OCI-LY7 (cell line): Measurements from ENCODE around the gene IQCH. TPM values are rescaled to one million over a fixed set of nuclear protein-coding genes. Genes with fewer than 3 reads are reported as not detected.

Source experiments
- BruUV-seq: library from RNA; stranded (reverse); fragments of 400-500 nt; replicated peaks from 2 replicates; lab custom pipeline; 2021; lab: Mats Ljungman, UMichigan
- CTCF ChIA-PET: fragments of 300-600 bp; sonication (Branson Sonifier 250); formaldehyde crosslinking; loops from one replicate; lab custom pipeline; 2022; ENCODE audit warnings: antibody characterized with exemption; ENCODE audit not compliant: unreplicated experiment; lab: Charles Lee
- POLR2A ChIA-PET: fragments of 300-600 bp; sonication (Branson Sonifier 250); formaldehyde crosslinking; loops from one replicate; lab custom pipeline; 2022; ENCODE audit warnings: antibody characterized with exemption; lab: Charles Lee
- DNase-seq: peaks from one replicate; pipeline ENCODE4 v3.0.0-alpha.2; 2015; ENCODE audit warnings: low spot score
- H2AFZ ChIP-seq: fragments of 200-600 bp; sonication (generic), shearing (Covaris generic); 2 replicates; pipeline ENCODE4 v1.6.1; 2014; ENCODE audit warnings: mild to moderate bottlenecking, antibody characterized with exemption, low read length, moderate library complexity
- H3K27ac ChIP-seq: fragments of 200-600 bp; sonication (generic); 2 replicates; pipeline ENCODE4 v1.5.1; 2014; ENCODE audit warnings: mixed run types, low read depth, mild to moderate bottlenecking, moderate library complexity, low read length, inconsistent platforms; ENCODE audit not compliant: poor library complexity, severe bottlenecking
- H3K36me3 ChIP-seq: fragments of 200-600 bp; sonication (generic); 2 replicates; pipeline ENCODE4 v1.6.1; 2014; ENCODE audit warnings: mild to moderate bottlenecking, antibody characterized with exemption, low read length, moderate library complexity, mixed read lengths; ENCODE audit not compliant: insufficient read depth
- H3K4me1 ChIP-seq: fragments of 200-600 bp; sonication (generic); 2 replicates; pipeline ENCODE4 v1.5.1; 2014; ENCODE audit warnings: mild to moderate bottlenecking, low read length; ENCODE audit not compliant: insufficient read depth, poor library complexity, severe bottlenecking
- H3K4me2 ChIP-seq: fragments of 200-600 bp; sonication (generic); 2 replicates; pipeline ENCODE4 v1.6.1; 2014; ENCODE audit warnings: mild to moderate bottlenecking, low read length
- H3K4me3 ChIP-seq: fragments of 200-600 bp; sonication (generic); 2 replicates; pipeline ENCODE4 v1.5.1; 2014; ENCODE audit warnings: mild to moderate bottlenecking, low read depth, low read length; ENCODE audit not compliant: poor library complexity, severe bottlenecking
- H3K79me2 ChIP-seq: fragments of 200-600 bp; sonication (generic); 2 replicates; pipeline ENCODE4 v1.6.1; 2016; ENCODE audit warnings: low read depth, mild to moderate bottlenecking, low read length, moderate library complexity, mixed read lengths; ENCODE audit not compliant: insufficient read depth
- H3K9me2 ChIP-seq: fragments of 200-600 bp; sonication (generic); 2 replicates; pipeline ENCODE4 v1.6.1; 2016; ENCODE audit warnings: mild to moderate bottlenecking, low read length, mixed read lengths; ENCODE audit not compliant: insufficient read depth
- H3K9me3 ChIP-seq: fragments of 200-600 bp; sonication (generic); 2 replicates; pipeline ENCODE4 v1.6.1; 2014; ENCODE audit warnings: mild to moderate bottlenecking, mixed run types, low read length, mixed read lengths
- H4K20me1 ChIP-seq: fragments of 200-600 bp; sonication (generic); 2 replicates; pipeline ENCODE4 v1.6.1; 2014; ENCODE audit warnings: mild to moderate bottlenecking, antibody characterized with exemption, low read length, moderate library complexity, mixed read lengths; ENCODE audit not compliant: insufficient read depth
- EZH2phosphoT487 ChIP-seq: fragments of 200-600 bp; sonication (generic); IDR thresholded peaks from 2 replicates; pipeline ENCODE4 v1.6.1; 2018; ENCODE audit warnings: low read depth, borderline replicate concordance, mild to moderate bottlenecking, mixed run types, antibody characterized with exemption, low read length, moderate library complexity, mixed read lengths
- intact Hi-C: fragments of 100-400 bp; cut with micrococcal nuclease; formaldehyde crosslinking; loops from one replicate; pipeline ENCODE4 v1.10.0; 2022; ENCODE audit not compliant: unreplicated experiment
- total RNA-seq, 2 experiments: library from RNA; depleted of rRNA in 1 of 2; stranded (reverse); fragments of >200 nt in 1 of 2; shearing (Covaris generic) in 1 of 2; gene quantifications; 2 replicates each; pipeline ENCODE4 v1.2.3, GENCODE V29; 2014 to 2022
- TF ChIP-seq, protein P1 (sequence below): fragments of 200-600 bp; sonication (generic); conservative IDR thresholded peaks from 2 replicates; pipeline ENCODE4 v1.5.1; 2014; ENCODE audit warnings: mild to moderate bottlenecking, antibody characterized with exemption, low read length, moderate library complexity, mixed read lengths

IQCH gene
- total RNA-seq, 2 experiments from 2014 or later, result 3.9 to 5.8 TPM

DNA sequence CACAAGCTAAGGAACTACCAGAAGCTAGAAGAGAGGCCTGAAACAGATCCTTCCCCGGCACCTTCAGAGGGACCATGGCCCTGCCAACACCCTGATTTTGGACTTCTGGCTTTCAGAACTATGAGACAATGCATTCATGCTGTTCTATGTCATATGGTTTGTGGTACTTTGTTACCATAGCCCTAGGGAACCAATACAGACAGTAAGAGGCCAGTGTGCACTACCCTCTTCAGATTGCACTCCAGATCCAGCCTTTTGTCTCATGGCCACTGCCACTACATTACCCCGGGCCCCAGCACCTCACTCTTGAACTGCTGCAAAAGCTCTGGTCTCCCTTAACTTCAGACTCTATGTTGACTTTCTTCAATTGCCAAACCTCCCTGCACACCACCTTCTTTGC lies 24.1 kb upstream of the IQCH start:
- H4K20me1 ChIP-seq, result no peaks in the 10 kb centered on the region
- peaks cover 90% of the 10 kb centered on the region for H3K36me3 ChIP-seq
- H3K27ac ChIP-seq, result no peak overlapping the region
- H3K4me3 ChIP-seq, result no peak overlapping the region
- no peak overlapping the region for H3K4me2 ChIP-seq
- DNase-seq, result no peak
- BruUV-seq, result no TSS peak
- ChIA-PET POLR2A (interaction anchor here (1.4 kb wide), 1 partner anchor 23 kb away, joined by 3 read pairs; no protein-coding TSS in a partner anchor), CTCF (no interaction called here)
- H3K79me2 ChIP-seq, result no peaks in the 10 kb centered on the region
- peaks cover 15% of the 10 kb centered on the region for H3K4me1 ChIP-seq
- H3K9me2 ChIP-seq, result no peaks in the 10 kb centered on the region
- H3K9me3 ChIP-seq, result no peaks in the 10 kb centered on the region
- intact Hi-C loops, result no loop called here
- no peak for TF ChIP-seq EZH2phosphoT487
- TF ChIP-seq, protein P1, sequence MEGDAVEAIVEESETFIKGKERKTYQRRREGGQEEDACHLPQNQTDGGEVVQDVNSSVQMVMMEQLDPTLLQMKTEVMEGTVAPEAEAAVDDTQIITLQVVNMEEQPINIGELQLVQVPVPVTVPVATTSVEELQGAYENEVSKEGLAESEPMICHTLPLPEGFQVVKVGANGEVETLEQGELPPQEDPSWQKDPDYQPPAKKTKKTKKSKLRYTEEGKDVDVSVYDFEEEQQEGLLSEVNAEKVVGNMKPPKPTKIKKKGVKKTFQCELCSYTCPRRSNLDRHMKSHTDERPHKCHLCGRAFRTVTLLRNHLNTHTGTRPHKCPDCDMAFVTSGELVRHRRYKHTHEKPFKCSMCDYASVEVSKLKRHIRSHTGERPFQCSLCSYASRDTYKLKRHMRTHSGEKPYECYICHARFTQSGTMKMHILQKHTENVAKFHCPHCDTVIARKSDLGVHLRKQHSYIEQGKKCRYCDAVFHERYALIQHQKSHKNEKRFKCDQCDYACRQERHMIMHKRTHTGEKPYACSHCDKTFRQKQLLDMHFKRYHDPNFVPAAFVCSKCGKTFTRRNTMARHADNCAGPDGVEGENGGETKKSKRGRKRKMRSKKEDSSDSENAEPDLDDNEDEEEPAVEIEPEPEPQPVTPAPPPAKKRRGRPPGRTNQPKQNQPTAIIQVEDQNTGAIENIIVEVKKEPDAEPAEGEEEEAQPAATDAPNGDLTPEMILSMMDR, result no peak
- H2AFZ ChIP-seq, result no peak overlapping the region

GRCh38 chr15:67232591-67232990 lies 22.0 kb upstream of the IQCH start:
- no peaks in the 10 kb centered on the region for H3K9me3 ChIP-seq
- no peak overlapping the region for H3K27ac ChIP-seq
- H3K36me3 ChIP-seq, result peaks cover 87% of the 10 kb centered on the region
- no peak overlapping the region for H2AFZ ChIP-seq
- intact Hi-C loops, result no loop called here
- no peak for TF ChIP-seq EZH2phosphoT487
- ChIA-PET POLR2A (no interaction called here), CTCF (no interaction called here)
- 0 out of 2 replicates have a peak, but pooled peaks cover 5% of the 10 kb centered on the region for H4K20me1 ChIP-seq
- H3K9me2 ChIP-seq, result no peaks in the 10 kb centered on the region
- BruUV-seq, result no TSS peak
- DNase-seq, result no peak
- H3K4me1 ChIP-seq, result peaks cover 12% of the 10 kb centered on the region
- H3K79me2 ChIP-seq, result peaks cover 10% of the 10 kb centered on the region; the same call in 1 of the 2 replicates
- H3K4me2 ChIP-seq, result no peak overlapping the region
- no peak overlapping the region for H3K4me3 ChIP-seq

GRCh38 chr15:67240235-67241131 lies 14.1 kb upstream of the IQCH start:
- peaks cover 30% of the 10 kb centered on the region for H3K4me1 ChIP-seq
- peak; percentile 46 for DNase-seq

More at GRCh38 chr15:67240235-67241131, 14.1 kb upstream of the IQCH start:
- Histone ChIP-seq H3K36me3 (peaks cover 38% of the 10 kb centered on the region), H3K9me2 (no peaks in the 10 kb centered on the region), H3K4me3 (no peak overlapping the region), H3K27ac (no peak overlapping the region), H3K9me3 (peaks cover 17% of the 10 kb centered on the region; the same call in 1 of the 2 replicates), H3K4me2 (peak overlapping the region; percentile 56), H2AFZ (no peak overlapping the region), H4K20me1 (peaks cover 17% of the 10 kb centered on the region; the same call in 1 of the 2 replicates), H3K79me2 (peaks cover 61% of the 10 kb centered on the region)
- TF ChIP-seq, protein P1, result peak; percentile 79
- TF ChIP-seq EZH2phosphoT487, result no peak
- ChIA-PET POLR2A (interaction anchor here (0.8 to 2.0 kb wide), 4 partner anchors 7 to 16 kb away, joined by 3 to 6 read pairs (median 4); partner anchors contain the start of genes AAGAB and IQCH), CTCF (no interaction called here)
- intact Hi-C loops, result no loop called here
- no TSS peak for BruUV-seq
